Astrocyte (in vitro differentiated cells and primary cell): ENCODE data around the gene FBN3. TPM values are rescaled to one million over a fixed set of nuclear protein-coding genes. Genes with fewer than 3 reads are reported as not detected.

Experiments used
- DNase-seq: peaks from one replicate; pipeline ENCODE4 v3.0.0-alpha.2; 2010; ENCODE audit warnings: low read depth
- FAIRE-seq: peaks from 2 replicates; lab custom pipeline; 2011; peaks lifted over from hg19 to GRCh38; lab: Jason Lieb, UNC
- H2AFZ ChIP-seq: 2 replicates; pipeline ENCODE4 v1.6.0; 2012; ENCODE audit warnings: low read depth, low read length, inconsistent platforms
- H3K27ac ChIP-seq: 2 replicates; pipeline ENCODE4 v1.5.1; 2011; ENCODE audit warnings: low read depth, low read length, inconsistent platforms
- H3K27me3 ChIP-seq: 2 replicates; pipeline ENCODE4 v1.6.0; 2011; ENCODE audit warnings: low read length, inconsistent platforms; ENCODE audit not compliant: insufficient read depth
- H3K36me3 ChIP-seq: 2 replicates; pipeline ENCODE4 v1.5.1; 2011; ENCODE audit warnings: low read length, inconsistent platforms; ENCODE audit not compliant: insufficient read depth
- H3K4me1 ChIP-seq: 2 replicates; pipeline ENCODE4 v1.5.1; 2011; ENCODE audit warnings: low read length, inconsistent platforms; ENCODE audit not compliant: insufficient read depth
- H3K4me2 ChIP-seq: 2 replicates; pipeline ENCODE4 v1.6.0; 2012; ENCODE audit warnings: low read length, inconsistent platforms
- H3K4me3 ChIP-seq: 2 replicates; pipeline ENCODE4 v1.5.1; 2011; ENCODE audit warnings: low read depth, mild to moderate bottlenecking, low read length, inconsistent platforms; ENCODE audit not compliant: insufficient read depth
- H3K79me2 ChIP-seq: 2 replicates; pipeline ENCODE4 v1.6.0; 2012; ENCODE audit warnings: mild to moderate bottlenecking, low read length, inconsistent platforms; ENCODE audit not compliant: insufficient read depth
- H3K9ac ChIP-seq: 2 replicates; pipeline ENCODE4 v1.6.0; 2012; ENCODE audit warnings: mild to moderate bottlenecking, low read length, inconsistent platforms
- H3K9me3 ChIP-seq: 2 replicates; pipeline ENCODE4 v1.5.1; 2012; ENCODE audit warnings: low read depth, mild to moderate bottlenecking, low read length, inconsistent platforms; ENCODE audit not compliant: insufficient read depth
- H4K20me1 ChIP-seq: 2 replicates; pipeline ENCODE4 v1.6.0; 2012; ENCODE audit warnings: low read length, inconsistent platforms; ENCODE audit not compliant: insufficient read depth
- H3K27ac Mint-ChIP-seq: one replicate; pipeline ENCODE4 v1.8.0; 2021; ENCODE audit warnings: mild to moderate bottlenecking, mixed read lengths; ENCODE audit not compliant: unreplicated experiment
- H3K27me3 Mint-ChIP-seq: one replicate; pipeline ENCODE4 v1.8.0; 2021; ENCODE audit warnings: low read depth, mixed read lengths; ENCODE audit not compliant: unreplicated experiment
- H3K36me3 Mint-ChIP-seq: one replicate; pipeline ENCODE4 v1.8.0; 2021; ENCODE audit warnings: low read depth, mixed read lengths; ENCODE audit not compliant: unreplicated experiment
- H3K4me1 Mint-ChIP-seq: one replicate; pipeline ENCODE4 v1.8.0; 2021; ENCODE audit warnings: low read depth, mixed read lengths; ENCODE audit not compliant: unreplicated experiment
- H3K4me3 Mint-ChIP-seq: one replicate; pipeline ENCODE4 v1.8.0; 2021; ENCODE audit warnings: mild to moderate bottlenecking, moderate library complexity, mixed read lengths; ENCODE audit not compliant: unreplicated experiment
- H3K9me3 Mint-ChIP-seq: one replicate; pipeline ENCODE4 v1.8.0; 2021; ENCODE audit warnings: mild to moderate bottlenecking, mixed read lengths; ENCODE audit not compliant: unreplicated experiment
- EZH2 ChIP-seq: IDR thresholded peaks from 2 replicates; pipeline ENCODE4 v1.6.1; 2012; ENCODE audit warnings: mild to moderate bottlenecking, low read length, inconsistent platforms; ENCODE audit not compliant: insufficient read depth
- total RNA-seq: library from RNA; stranded (reverse); gene quantifications from 2 replicates; pipeline ENCODE4 v1.2.1, GENCODE V29; 2021
- TF ChIP-seq, protein P1 (sequence below): IDR thresholded peaks from 2 replicates; pipeline ENCODE4 v1.5.1; 2011; ENCODE audit warnings: low read depth, mild to moderate bottlenecking, inconsistent platforms, low read length, moderate library complexity; ENCODE audit not compliant: insufficient read depth

FBN3 gene
- total RNA-seq, 1 donor from 2014 or later, result 1.00 TPM

DNA sequence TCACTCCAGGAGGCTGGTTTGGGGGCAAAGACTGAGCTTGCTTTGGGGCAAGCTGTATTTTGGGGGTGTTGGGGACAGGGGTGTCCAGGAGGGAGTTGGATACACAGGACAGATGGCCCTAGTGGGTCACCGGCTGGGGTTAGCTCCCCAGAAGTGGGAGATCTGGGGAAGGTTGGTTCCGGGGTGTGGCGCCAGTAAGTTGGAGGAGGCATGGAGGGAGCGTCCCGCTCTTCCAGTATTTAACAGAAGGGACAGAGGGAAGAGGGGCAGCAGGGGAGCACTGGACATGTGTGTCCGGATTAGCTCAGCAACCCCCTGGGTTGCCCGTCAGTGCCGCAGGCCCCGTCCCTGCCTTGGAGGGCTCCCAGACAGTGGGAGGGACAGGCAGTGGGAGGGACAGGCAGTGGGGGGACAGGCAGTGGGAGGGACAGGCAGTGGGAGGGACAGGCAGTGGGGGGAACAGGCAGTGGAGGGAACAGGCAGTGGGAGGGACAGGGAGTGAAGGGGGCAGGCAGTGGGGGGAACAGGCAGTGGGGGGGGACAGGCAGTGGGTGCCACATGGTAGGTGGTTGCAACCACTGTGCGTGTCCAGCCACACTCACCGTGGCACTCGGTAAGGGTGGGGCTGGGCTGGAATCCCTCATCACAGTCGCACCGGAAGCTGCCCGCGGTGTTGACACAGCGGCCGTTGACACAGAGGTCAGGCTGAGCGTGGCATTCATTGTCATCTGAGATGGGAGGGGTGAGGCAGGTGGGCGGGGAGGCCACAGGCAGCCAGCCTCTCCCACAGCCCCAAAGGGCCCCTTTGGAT lies 63.6 kb downstream of the FBN3 start:
- H2AFZ ChIP-seq, result no peak overlapping the region
- H3K9ac ChIP-seq, result no peak overlapping the region
- Mint-ChIP-seq H3K27ac (no peak overlapping the region), H3K4me1 (no peaks in the 10 kb centered on the region), H3K36me3 (no peaks in the 10 kb centered on the region), H3K27me3 (peaks cover 8% of the 10 kb centered on the region), H3K4me3 (no peak overlapping the region), H3K9me3 (no peaks in the 10 kb centered on the region)
- no peak for DNase-seq
- H3K36me3 ChIP-seq, result no peaks in the 10 kb centered on the region
- FAIRE-seq, result no peak
- TF ChIP-seq EZH2, result no peak
- TF ChIP-seq, protein P1, sequence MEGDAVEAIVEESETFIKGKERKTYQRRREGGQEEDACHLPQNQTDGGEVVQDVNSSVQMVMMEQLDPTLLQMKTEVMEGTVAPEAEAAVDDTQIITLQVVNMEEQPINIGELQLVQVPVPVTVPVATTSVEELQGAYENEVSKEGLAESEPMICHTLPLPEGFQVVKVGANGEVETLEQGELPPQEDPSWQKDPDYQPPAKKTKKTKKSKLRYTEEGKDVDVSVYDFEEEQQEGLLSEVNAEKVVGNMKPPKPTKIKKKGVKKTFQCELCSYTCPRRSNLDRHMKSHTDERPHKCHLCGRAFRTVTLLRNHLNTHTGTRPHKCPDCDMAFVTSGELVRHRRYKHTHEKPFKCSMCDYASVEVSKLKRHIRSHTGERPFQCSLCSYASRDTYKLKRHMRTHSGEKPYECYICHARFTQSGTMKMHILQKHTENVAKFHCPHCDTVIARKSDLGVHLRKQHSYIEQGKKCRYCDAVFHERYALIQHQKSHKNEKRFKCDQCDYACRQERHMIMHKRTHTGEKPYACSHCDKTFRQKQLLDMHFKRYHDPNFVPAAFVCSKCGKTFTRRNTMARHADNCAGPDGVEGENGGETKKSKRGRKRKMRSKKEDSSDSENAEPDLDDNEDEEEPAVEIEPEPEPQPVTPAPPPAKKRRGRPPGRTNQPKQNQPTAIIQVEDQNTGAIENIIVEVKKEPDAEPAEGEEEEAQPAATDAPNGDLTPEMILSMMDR, result no peak
- no peak overlapping the region for H3K27ac ChIP-seq
- no peaks in the 10 kb centered on the region for H3K79me2 ChIP-seq
- H3K4me2 ChIP-seq, result no peak overlapping the region
- H3K27me3 ChIP-seq, result no peaks in the 10 kb centered on the region
- H3K4me3 ChIP-seq, result no peak overlapping the region
- no peaks in the 10 kb centered on the region for H3K9me3 ChIP-seq
- no peaks in the 10 kb centered on the region for H3K4me1 ChIP-seq
- H4K20me1 ChIP-seq, result no peaks in the 10 kb centered on the region

DNA sequence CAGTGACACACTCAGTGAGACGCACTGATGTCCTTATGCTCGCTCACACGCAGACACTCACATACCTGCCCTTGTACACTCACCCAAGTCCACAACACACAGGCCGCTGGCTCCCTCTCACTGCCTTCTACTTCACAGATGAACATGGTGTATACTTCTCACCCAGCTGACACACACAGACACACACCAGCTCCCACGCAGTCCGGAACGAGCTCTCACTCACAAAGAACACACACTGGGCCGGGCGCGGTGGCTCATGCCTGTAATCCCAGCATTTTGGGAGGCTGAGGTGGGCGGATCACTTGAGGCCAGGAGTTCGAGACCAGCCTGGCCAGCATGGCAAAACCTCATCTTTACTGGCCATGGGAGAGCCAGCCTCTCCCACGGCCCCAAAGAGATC lies 65.2 kb downstream of the FBN3 start:
- no peak overlapping the region for H3K27ac Mint-ChIP-seq
- Histone ChIP-seq H4K20me1 (no peaks in the 10 kb centered on the region), H3K9ac (no peak overlapping the region), H3K4me2 (no peak overlapping the region), H3K27ac (no peak overlapping the region), H3K9me3 (no peaks in the 10 kb centered on the region), H3K4me1 (no peaks in the 10 kb centered on the region), H3K36me3 (no peaks in the 10 kb centered on the region), H3K79me2 (no peaks in the 10 kb centered on the region), H3K4me3 (no peak overlapping the region), H2AFZ (no peak overlapping the region), H3K27me3 (no peaks in the 10 kb centered on the region)
- TF ChIP-seq EZH2, result no peak
- TF ChIP-seq, protein P1, result no peak
- FAIRE-seq, result no peak
- H3K9me3 Mint-ChIP-seq, result no peaks in the 10 kb centered on the region
- H3K4me3 Mint-ChIP-seq, result no peak overlapping the region
- H3K27me3 Mint-ChIP-seq, result peaks cover 13% of the 10 kb centered on the region
- H3K36me3 Mint-ChIP-seq, result no peaks in the 10 kb centered on the region
- H3K4me1 Mint-ChIP-seq, result no peaks in the 10 kb centered on the region
- no peak for DNase-seq

DNA sequence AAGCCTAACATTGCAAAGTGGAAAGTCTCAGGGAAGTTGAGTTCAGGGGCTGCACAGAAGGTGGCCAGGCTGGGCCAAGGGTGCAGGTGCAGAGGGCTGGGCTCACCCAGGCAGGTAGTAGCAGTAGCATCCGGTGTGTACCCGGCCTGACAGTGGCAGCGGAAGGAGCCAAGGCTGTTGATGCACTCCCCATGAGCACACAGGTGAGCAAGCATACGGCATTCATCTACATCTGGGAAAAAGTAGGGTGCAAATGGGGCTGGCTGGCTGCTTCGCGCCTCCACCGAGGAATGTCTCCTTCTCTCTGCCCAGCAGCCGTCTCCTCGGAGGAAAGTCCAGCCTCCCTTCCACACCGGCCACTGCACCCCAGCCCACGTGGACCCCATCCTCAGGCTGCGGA lies 66.3 kb downstream of the FBN3 start:
- H3K27ac ChIP-seq, result no peak overlapping the region
- no peak overlapping the region for H3K4me3 ChIP-seq
- H3K27me3 Mint-ChIP-seq, result peaks cover 19% of the 10 kb centered on the region
- no peaks in the 10 kb centered on the region for H3K36me3 ChIP-seq
- H4K20me1 ChIP-seq, result no peaks in the 10 kb centered on the region
- no peak overlapping the region for H3K27ac Mint-ChIP-seq
- H2AFZ ChIP-seq, result no peak overlapping the region
- H3K79me2 ChIP-seq, result no peaks in the 10 kb centered on the region
- no peaks in the 10 kb centered on the region for H3K36me3 Mint-ChIP-seq
- DNase-seq, result no peak
- no peak overlapping the region for H3K4me2 ChIP-seq
- no peak for FAIRE-seq
- no peak overlapping the region for H3K4me3 Mint-ChIP-seq
- H3K9ac ChIP-seq, result no peak overlapping the region
- no peaks in the 10 kb centered on the region for H3K4me1 Mint-ChIP-seq
- H3K9me3 Mint-ChIP-seq, result no peaks in the 10 kb centered on the region
- no peaks in the 10 kb centered on the region for H3K4me1 ChIP-seq
- no peaks in the 10 kb centered on the region for H3K27me3 ChIP-seq
- no peaks in the 10 kb centered on the region for H3K9me3 ChIP-seq
- TF ChIP-seq, protein P1, result no peak
- no peak for TF ChIP-seq EZH2
